ENCODE data around the gene ARHGAP4.

The ARHGAP4 gene

DNA sequence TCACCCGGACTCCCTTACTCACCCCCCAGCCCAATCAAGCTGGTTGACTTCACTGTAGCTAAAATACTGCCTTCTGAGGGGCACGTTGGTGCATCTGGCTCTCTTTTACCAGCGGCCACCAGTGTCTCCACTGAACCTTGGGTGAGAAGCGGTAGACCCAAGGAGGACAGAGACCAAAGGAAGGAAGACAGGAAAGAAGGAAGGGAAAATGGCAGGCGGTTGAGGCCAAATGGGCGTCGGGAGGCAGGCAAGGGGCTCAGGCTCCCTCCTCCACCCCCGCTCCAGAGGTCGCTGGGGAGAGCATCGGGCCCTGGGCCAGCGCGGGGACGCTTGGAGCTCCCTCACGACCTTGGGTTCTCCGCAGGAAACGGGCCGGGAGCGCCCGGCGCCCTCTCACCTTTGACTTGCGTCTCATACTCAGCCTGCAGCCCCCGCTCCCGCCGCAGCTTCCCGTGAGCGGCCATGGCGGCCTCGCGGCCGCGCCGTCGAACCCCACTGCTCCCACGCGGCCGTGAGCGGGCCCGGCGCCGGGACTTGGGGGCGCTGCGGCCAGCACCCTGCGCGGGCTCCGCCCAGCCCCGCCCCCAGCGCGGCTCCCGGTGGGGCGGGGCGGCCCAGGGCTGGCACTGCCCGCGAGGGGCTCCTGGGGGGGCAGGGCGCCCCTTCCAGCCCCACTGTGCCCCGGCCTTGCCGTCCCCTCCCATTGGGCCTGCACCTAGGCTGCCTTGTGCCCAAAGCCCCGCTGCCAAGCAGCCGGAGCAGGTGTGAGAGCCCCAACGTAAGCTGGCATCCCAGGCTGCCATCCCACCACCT lies at the start of gene ARHGAP4:
Gene ARHGAP4 (minus strand): TSS at position 526 of the 813 bp plus-strand sequence. CDS start 62 bp downstream, at position 464.
- Histone ChIP-seq H3K36me3 (replicated peaks) (no peaks in the 10 kb centered on the region), H3K27ac (no peak within 1 kb of the TSS), H3K27me3 (replicated peaks) (no peaks in the 10 kb centered on the region), H3K4me3 (ENCODE audit: low read depth, low read length) (peak within 1 kb of the TSS; percentile 58)
- in situ Hi-C loops (cut with HindIII; ENCODE audit: low pct_ligation_motif_present, low sequenced_read_pairs) = no loop called here
- no peak for DNase-seq
- TF ChIP-seq, protein P1, sequence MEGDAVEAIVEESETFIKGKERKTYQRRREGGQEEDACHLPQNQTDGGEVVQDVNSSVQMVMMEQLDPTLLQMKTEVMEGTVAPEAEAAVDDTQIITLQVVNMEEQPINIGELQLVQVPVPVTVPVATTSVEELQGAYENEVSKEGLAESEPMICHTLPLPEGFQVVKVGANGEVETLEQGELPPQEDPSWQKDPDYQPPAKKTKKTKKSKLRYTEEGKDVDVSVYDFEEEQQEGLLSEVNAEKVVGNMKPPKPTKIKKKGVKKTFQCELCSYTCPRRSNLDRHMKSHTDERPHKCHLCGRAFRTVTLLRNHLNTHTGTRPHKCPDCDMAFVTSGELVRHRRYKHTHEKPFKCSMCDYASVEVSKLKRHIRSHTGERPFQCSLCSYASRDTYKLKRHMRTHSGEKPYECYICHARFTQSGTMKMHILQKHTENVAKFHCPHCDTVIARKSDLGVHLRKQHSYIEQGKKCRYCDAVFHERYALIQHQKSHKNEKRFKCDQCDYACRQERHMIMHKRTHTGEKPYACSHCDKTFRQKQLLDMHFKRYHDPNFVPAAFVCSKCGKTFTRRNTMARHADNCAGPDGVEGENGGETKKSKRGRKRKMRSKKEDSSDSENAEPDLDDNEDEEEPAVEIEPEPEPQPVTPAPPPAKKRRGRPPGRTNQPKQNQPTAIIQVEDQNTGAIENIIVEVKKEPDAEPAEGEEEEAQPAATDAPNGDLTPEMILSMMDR (IDR thresholded peaks at IDR 0.05; ENCODE audit: low read depth, low read length, missing control alignments) = no peak

DNA sequence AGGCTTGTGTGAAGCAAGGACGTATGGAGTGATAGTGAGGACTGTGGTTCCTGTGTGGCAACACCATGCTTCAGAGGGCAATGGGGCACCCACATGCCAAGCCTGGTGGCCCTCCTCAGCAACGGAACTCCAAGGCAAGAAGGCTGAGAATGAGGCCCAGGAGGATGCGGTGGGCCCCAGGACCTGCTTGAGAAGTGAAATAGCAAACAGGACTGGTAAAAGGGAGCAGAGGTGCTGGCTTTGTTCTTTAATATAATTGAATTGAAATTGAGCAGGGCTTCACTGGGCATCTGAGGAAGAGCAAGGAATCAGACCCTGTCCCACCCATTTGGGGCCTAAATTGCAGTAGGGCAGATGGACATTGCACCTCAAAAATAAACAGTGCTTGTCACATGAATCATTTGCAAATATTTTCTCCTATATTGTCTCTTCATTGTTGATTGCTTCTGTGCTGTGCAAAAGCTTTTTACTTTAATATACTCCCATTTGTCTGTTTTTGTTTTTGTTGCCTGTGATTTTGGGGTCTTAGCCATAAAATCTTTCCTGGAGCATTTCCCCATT lies 48.7 kb upstream of the ARHGAP4 start:
- Histone ChIP-seq H3K27ac (no peak overlapping the region), H3K36me3 (replicated peaks) (no peaks in the 10 kb centered on the region)
- in situ Hi-C loops (cut with HindIII; ENCODE audit: low pct_ligation_motif_present, low sequenced_read_pairs) = no loop called here

DNA sequence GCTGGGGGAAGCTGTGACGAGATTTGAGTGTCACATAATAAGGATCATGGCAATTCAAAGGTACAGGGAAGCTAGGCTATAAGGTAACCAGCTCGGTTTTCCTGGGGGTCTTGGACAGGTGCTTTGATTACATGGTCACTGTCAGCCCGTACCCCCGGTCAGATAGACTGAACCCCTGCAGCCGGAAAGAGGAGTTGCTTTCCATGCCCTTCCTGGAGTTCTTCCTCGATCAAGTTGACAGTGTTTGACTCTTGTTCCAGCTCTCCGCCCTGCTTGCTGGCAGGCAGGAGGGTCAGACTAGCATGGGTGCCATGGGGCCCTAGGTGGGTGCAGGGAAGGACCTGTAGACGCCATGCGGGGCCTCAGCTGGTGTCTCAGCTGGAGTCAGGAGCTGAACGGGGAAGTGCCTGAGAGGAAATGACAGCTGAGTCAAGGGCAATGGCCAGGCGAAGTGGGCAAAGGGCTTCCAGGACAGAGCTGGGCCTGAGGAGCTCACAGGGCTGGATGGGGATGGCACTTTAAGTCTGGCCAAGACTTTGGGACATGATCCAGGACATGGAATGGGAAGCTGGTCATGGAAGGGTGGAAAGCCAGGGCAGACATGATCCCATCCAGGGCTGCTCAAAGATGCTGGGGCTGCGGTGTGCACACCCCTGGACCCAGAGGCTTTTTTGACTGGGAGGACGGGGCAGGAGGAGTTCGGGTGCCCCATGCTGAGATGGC lies 48.1 kb upstream of the ARHGAP4 start:
- TF ChIP-seq, protein P1 (IDR thresholded peaks at IDR 0.05; ENCODE audit: low read depth, low read length, missing control alignments) = no peak
- no peaks in the 10 kb centered on the region for H3K27me3 ChIP-seq (replicated peaks)
- no peak overlapping the region for H3K4me3 ChIP-seq (ENCODE audit: low read depth, low read length)
- H3K36me3 ChIP-seq (replicated peaks) = no peaks in the 10 kb centered on the region
- in situ Hi-C loops (cut with HindIII; ENCODE audit: low pct_ligation_motif_present, low sequenced_read_pairs) = no loop called here
- H3K27ac ChIP-seq = no peak overlapping the region
- no peak for DNase-seq

More for the DNA sequence above, 48.7 kb upstream of the ARHGAP4 start:
- DNase-seq = no peak
- TF ChIP-seq, protein P1 (IDR thresholded peaks at IDR 0.05; ENCODE audit: low read depth, low read length, missing control alignments) = no peak
- no peak overlapping the region for H3K4me3 ChIP-seq (ENCODE audit: low read depth, low read length)
- no peaks in the 10 kb centered on the region for H3K27me3 ChIP-seq (replicated peaks)

DNA sequence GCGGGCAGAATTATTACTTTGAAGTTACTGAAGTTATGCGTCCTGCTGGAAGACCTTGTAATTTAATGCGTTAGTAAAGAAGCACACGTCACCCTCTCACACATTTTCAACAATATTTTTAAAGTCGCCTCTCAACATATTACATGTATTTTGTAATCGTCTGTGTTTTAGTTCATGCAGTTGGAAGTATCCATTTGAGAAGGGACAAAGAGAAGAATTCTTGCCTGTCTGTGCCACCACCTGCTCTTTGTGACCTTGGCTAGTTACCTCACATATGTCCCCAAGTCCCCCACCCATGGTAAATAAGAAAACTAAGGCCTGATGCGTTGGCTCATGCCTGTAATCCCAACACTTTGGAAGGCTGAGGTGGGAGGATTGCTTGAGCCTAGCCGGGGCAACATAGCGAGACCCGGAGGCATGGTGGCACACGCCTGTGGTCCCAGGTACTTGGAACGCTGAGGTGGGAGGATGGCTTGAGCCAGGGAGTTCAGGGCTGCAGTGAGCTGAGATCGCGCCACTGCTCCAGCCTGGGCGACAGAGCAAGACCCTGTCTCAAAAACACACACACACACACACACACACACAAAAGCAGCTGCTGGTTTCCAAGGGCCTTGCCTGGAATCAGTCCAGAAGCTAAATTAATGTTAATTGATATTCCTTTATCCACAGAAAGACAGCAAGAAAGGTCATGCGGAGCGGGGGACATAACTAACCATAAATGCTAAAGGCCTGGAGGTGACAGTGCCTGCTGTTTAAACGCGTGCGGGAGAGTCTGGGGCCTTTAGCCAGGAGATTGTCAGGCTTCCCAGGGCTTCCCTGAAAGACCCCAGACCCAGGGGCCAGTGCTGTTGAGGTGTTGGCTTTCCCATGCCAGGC lies 47.3 kb upstream of the ARHGAP4 start:
- Histone ChIP-seq H3K27me3 (replicated peaks) (no peaks in the 10 kb centered on the region), H3K27ac (peak overlapping the region; percentile 98), H3K4me3 (ENCODE audit: low read depth, low read length) (peak overlapping the region; percentile 58), H3K36me3 (replicated peaks) (no peaks in the 10 kb centered on the region)
- TF ChIP-seq, protein P1 (IDR thresholded peaks at IDR 0.05; ENCODE audit: low read depth, low read length, missing control alignments) = no peak
- no peak for DNase-seq
- in situ Hi-C loops (cut with HindIII; ENCODE audit: low pct_ligation_motif_present, low sequenced_read_pairs) = no loop called here

DNA sequence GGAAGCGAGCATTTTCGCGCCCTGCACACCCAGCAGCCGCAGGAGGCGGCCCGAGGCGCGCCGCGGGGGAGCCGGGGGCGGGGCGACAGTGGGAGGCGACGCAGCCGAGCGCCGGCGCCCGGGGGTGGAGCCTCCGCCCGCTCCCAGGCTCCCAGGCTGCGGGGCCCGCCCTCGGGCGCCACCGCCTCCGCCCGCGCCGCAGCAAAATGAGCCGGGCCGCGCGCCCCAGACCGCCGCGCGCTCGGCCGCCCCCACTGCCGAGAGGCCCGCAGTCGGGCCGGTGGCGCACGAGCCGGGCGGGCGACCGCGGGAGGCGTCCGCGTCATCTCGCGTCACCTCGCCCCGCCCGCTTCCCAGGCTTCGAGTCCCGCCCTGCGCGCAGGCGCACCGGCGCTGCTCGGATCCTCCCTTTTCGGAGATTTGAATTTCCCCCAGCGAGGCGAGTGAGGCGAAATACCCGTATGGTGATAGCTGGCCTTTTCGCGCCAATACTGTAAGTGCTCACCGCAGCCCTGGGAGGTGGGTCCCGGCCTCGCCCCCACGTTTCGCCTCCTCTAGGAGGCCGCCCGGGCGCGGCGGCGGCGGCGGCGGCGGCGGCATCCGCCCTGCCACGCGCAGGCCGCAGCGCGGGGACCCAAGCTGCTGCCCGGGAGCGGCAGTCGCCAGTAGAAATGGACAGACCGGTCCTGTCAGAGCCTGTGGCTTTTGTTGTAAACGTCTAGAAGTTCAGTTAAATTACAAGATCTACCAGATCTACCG lies 46.5 kb upstream of the ARHGAP4 start, which contains the start of gene TMEM187:
Gene TMEM187 (plus strand): TSS at position 387 of the 759 bp plus-strand sequence. CDS start 9,309 bp downstream, outside the sequence.
- H3K27ac ChIP-seq = peak within 1 kb of the TSS; percentile 98
- TF ChIP-seq, protein P1 (IDR thresholded peaks at IDR 0.05; ENCODE audit: low read depth, low read length, missing control alignments) = no peak
- peak; percentile 74 for DNase-seq
- in situ Hi-C loops (cut with HindIII; ENCODE audit: low pct_ligation_motif_present, low sequenced_read_pairs) = no loop called here
- no peaks in the 10 kb centered on the region for H3K36me3 ChIP-seq (replicated peaks)
- H3K4me3 ChIP-seq (ENCODE audit: low read depth, low read length) = peak within 1 kb of the TSS; percentile 87
- no peaks in the 10 kb centered on the region for H3K27me3 ChIP-seq (replicated peaks)
